ENCODE measurements around the gene PRKAG2.

PRKAG2 gene

DNA sequence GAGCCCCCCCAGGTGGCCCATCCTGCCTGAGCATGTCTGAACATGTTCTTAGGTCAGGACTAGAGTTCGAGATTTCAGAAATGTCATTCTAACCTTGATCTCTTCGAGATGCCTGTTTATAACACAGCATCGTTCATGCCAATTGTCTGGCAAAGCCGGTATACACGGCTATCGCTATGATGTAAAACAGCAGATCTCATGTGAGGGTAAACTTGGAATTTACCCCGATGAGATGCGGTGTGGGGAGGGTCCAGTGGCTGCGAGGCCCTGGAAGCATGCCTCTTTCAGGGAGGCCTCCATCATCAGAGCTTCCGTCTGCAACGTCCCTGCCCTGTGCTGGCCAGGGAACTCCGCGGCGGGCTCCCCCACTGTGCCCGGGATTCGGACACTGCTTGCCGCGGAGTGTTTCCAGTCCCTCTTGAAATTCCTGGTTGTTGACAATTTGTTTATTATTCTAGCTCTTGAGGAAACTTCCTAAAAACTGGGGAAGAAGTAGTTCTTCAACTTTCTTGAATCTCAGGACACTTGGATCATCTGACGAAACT is 188.6 kb downstream of the PRKAG2 start:
- no peaks in the 10 kb centered on the region for H3K4me1 Mint-ChIP-seq
- no peak overlapping the region for H3K27ac Mint-ChIP-seq
- no peaks in the 10 kb centered on the region for H3K9me3 Mint-ChIP-seq

GRCh38 chr7:151687523-151688235 is 189.2 kb downstream of the PRKAG2 start:
- no peak overlapping the region for H3K27ac Mint-ChIP-seq
- H3K4me3 Mint-ChIP-seq: no peak overlapping the region
- no peaks in the 10 kb centered on the region for H3K9me3 Mint-ChIP-seq
- peaks cover 2% of the 10 kb centered on the region for H3K36me3 Mint-ChIP-seq
- no peaks in the 10 kb centered on the region for H3K4me1 Mint-ChIP-seq
- H3K27me3 Mint-ChIP-seq: no peaks in the 10 kb centered on the region

More for the DNA sequence above, 188.6 kb downstream of the PRKAG2 start:
- H3K4me3 Mint-ChIP-seq: no peak overlapping the region
- H3K36me3 Mint-ChIP-seq: peaks cover 2% of the 10 kb centered on the region
- H3K27me3 Mint-ChIP-seq: no peaks in the 10 kb centered on the region

DNA sequence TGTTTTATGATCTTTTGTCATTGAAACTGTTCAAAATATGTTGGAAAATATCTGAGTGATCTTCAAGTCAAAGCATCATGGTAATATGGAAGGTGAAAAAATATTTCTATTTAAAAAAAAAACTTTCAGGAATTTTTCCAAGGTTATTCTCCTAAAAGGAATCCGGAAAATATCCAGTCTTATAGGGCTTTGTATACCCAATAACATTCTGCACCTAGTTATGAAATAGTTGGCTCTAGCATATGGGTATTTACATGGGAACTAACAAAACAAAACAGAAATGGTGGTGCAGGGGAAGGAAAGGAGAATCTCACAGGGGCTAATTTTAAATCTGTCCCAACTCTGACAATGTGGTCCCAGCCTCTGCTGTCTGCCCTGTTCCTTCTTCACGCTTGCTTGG is 190.1 kb downstream of the PRKAG2 start:
- peaks cover 1% of the 10 kb centered on the region for H3K4me1 Mint-ChIP-seq
- H3K27ac Mint-ChIP-seq: no peak overlapping the region
- no peaks in the 10 kb centered on the region for H3K27me3 Mint-ChIP-seq
- H3K4me3 Mint-ChIP-seq: no peak overlapping the region
- H3K36me3 Mint-ChIP-seq: peaks cover 2% of the 10 kb centered on the region
- no peaks in the 10 kb centered on the region for H3K9me3 Mint-ChIP-seq

DNA sequence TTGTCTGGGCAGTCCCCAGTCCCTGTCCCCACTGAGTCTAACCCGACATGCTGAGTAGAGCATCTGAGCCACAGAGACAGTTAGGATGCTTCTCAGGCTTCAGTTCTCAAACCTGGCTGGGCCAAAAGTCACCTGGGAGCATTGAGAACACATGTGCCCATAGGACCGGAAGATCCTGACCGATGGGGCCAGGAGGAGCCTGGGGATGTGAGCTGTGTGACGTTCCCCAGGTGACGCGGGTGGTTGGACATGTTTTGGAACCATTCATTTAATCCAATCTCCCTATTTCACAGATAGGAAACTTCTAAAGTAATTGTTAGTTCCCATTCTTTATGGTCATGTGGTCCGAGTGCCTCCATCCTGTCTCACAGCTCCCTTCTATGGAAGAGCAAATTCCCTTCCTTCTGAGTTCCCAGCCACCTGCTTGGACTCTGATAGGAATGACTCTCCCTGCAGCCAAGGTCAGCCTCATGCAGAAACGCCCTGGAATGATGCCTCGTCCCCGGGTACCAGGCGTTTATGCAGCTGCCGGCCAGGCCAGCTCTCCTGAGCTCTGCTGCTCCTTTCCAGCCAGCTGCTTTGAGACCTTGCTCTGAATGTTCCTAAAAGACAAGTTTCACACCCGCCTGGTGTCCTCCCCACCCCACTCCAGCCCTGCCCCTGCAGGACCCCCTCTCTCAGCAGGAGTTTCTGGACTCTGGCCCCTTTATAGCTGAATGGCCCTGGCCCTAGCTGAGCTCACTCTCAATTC is 190.7 kb downstream of the PRKAG2 start:
- peaks cover 7% of the 10 kb centered on the region for H3K4me1 Mint-ChIP-seq
- H3K27me3 Mint-ChIP-seq: no peaks in the 10 kb centered on the region
- no peak overlapping the region for H3K27ac Mint-ChIP-seq
- H3K9me3 Mint-ChIP-seq: no peaks in the 10 kb centered on the region
- peaks cover 2% of the 10 kb centered on the region for H3K36me3 Mint-ChIP-seq
- no peak overlapping the region for H3K4me3 Mint-ChIP-seq

- no peaks in the 10 kb centered on the region for H3K9me3 Mint-ChIP-seq
- H3K36me3 Mint-ChIP-seq: no peaks in the 10 kb centered on the region
- no peak overlapping the region for H3K27ac Mint-ChIP-seq
- no peak overlapping the region for H3K4me3 Mint-ChIP-seq
- H3K27me3 Mint-ChIP-seq: no peaks in the 10 kb centered on the region
- peaks cover 20% of the 10 kb centered on the region for H3K4me1 Mint-ChIP-seq
Observed at GRCh38 chr7:151684408-151685175, 192.3 kb downstream of the PRKAG2 start.

- no peak overlapping the region for H3K27ac Mint-ChIP-seq
- H3K4me1 Mint-ChIP-seq: peaks cover 28% of the 10 kb centered on the region
- H3K9me3 Mint-ChIP-seq: no peaks in the 10 kb centered on the region
- H3K36me3 Mint-ChIP-seq: no peaks in the 10 kb centered on the region
- H3K4me3 Mint-ChIP-seq: no peak overlapping the region
- H3K27me3 Mint-ChIP-seq: no peaks in the 10 kb centered on the region
Observed at GRCh38 chr7:151683615-151684407, 193.1 kb downstream of the PRKAG2 start.

- no peak overlapping the region for H3K27ac Mint-ChIP-seq
- H3K9me3 Mint-ChIP-seq: no peaks in the 10 kb centered on the region
- H3K4me1 Mint-ChIP-seq: peaks cover 34% of the 10 kb centered on the region
- no peaks in the 10 kb centered on the region for H3K27me3 Mint-ChIP-seq
- H3K36me3 Mint-ChIP-seq: no peaks in the 10 kb centered on the region
- no peak overlapping the region for H3K4me3 Mint-ChIP-seq
Observed at GRCh38 chr7:151682831-151683614, 193.9 kb downstream of the PRKAG2 start.

- Mint-ChIP-seq H3K9me3 (no peaks in the 10 kb centered on the region), H3K27me3 (no peaks in the 10 kb centered on the region), H3K27ac (peak overlapping the region; percentile 51), H3K4me3 (no peak overlapping the region), H3K4me1 (peaks cover 34% of the 10 kb centered on the region), H3K36me3 (no peaks in the 10 kb centered on the region)
Observed at GRCh38 chr7:151681726-151682125, 195.2 kb downstream of the PRKAG2 start.

DNA sequence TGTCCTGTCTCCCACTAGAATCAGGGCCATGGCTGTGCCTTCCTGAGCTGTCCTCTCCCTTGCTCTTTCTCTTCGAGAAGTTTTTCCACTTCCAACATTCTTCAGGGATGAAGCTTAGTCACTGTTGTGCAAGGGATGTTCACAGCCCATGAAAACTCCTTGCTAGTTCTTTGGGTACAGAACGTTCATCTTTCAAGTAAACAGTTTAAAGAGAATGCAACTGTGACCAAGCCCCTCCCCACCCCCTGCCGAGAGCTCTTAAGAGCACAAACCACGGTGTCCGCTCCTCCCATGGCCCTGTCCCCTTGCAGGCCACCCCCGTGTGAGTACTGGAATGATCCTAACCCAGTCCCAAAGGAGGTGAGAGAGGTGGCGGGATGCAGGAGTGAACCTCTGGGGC is 196.1 kb downstream of the PRKAG2 start:
- H3K4me1 Mint-ChIP-seq: peaks cover 34% of the 10 kb centered on the region
- H3K4me3 Mint-ChIP-seq: no peak overlapping the region
- H3K9me3 Mint-ChIP-seq: no peaks in the 10 kb centered on the region
- no peaks in the 10 kb centered on the region for H3K27me3 Mint-ChIP-seq
- no peak overlapping the region for H3K27ac Mint-ChIP-seq
- no peaks in the 10 kb centered on the region for H3K36me3 Mint-ChIP-seq

DNA sequence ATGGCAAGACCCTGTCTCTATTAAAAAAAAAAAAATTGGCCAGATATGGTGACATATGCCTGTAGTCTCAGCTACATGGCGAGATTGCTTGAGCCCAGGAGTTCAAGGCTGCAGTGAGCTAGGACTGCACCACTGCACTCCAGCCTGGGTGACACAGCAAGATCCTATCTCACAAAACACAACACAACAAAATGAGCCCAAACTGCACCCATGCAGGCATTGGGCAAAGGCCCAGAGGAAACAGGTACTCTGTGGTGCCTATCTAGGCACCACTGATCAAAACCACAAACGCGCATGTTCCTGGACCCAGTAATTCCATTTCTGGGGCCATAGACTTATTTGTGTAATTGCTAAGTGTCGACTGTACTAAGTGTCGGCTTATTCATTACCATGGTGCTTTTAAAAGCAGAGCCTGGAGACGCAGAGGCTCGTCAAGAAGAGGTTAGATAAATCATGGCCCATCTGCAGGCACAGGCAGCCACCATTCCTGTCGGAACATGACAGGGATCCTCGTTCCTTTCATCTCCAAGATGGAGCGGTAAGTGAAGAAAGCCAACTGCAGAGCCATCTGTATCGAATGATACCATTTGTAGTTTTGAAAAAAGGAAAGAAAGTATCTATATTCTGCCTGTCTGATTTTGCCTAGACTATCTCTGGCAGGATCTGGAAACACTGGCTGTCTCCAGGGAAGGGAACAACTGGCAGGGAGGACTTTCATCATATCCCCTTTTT is 196.9 kb downstream of the PRKAG2 start:
- Mint-ChIP-seq H3K4me3 (no peak overlapping the region), H3K27me3 (no peaks in the 10 kb centered on the region), H3K9me3 (no peaks in the 10 kb centered on the region), H3K36me3 (peaks cover 2% of the 10 kb centered on the region), H3K4me1 (peaks cover 34% of the 10 kb centered on the region), H3K27ac (no peak overlapping the region)

GRCh38 chr7:151679071-151679708 is 197.7 kb downstream of the PRKAG2 start:
- Mint-ChIP-seq H3K27ac (no peak overlapping the region), H3K4me3 (no peak overlapping the region), H3K9me3 (no peaks in the 10 kb centered on the region), H3K27me3 (no peaks in the 10 kb centered on the region), H3K4me1 (peaks cover 34% of the 10 kb centered on the region), H3K36me3 (peaks cover 4% of the 10 kb centered on the region)

GRCh38 chr7:151678227-151678604 is 198.7 kb downstream of the PRKAG2 start:
- Mint-ChIP-seq H3K9me3 (no peaks in the 10 kb centered on the region), H3K4me1 (peaks cover 36% of the 10 kb centered on the region), H3K4me3 (no peak overlapping the region), H3K36me3 (peaks cover 7% of the 10 kb centered on the region), H3K27ac (no peak overlapping the region), H3K27me3 (no peaks in the 10 kb centered on the region)

DNA sequence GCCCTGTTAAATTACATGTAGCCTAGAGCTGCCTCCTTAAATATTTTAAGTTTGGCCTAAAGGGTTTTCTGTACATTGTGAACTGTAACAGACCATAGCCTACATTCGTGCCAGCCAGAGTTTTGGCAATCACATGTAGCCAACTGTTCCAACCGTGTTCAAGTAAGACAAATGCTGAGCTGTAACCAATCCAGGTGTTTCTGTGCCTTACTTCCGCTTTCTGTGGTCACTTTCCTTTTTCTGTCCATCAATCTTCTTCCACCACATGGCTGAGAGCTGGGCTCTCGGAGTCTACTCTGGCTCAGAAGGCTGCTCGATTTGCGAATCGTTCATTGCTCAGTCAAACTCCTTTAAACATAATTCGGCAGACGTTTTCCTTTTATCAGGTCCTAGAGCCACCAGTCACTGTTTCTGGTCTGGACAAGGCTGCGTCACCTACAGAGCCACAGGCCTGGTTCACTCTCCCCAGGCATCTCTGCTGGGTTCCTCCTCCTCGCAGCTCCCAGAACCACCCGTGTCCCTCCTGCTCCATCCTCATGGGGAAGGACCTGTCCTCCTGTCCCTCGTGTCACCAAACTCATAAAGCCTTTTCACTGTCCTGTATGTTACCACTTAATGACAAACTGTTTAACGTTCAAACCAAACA is 199.2 kb downstream of the PRKAG2 start:
- no peak overlapping the region for H3K4me3 Mint-ChIP-seq
- H3K4me1 Mint-ChIP-seq: peaks cover 39% of the 10 kb centered on the region
- no peak overlapping the region for H3K27ac Mint-ChIP-seq
- peaks cover 9% of the 10 kb centered on the region for H3K36me3 Mint-ChIP-seq
- no peaks in the 10 kb centered on the region for H3K27me3 Mint-ChIP-seq
- H3K9me3 Mint-ChIP-seq: no peaks in the 10 kb centered on the region

Data from activated naive CD4-positive, alpha-beta T cell treated with anti-CD3 and anti-CD28 coated beads, Interleukin-2, amount 50 U/mL, for 24 hours (primary cell).